Measurements from ENCODE around the gene KATNA1.
"Not testable (repeated sequence)": the region's sequence is repeated elsewhere in the genome, so short reads cannot be mapped to it uniquely, and the experiment has no call there.

KATNA1 gene

DNA sequence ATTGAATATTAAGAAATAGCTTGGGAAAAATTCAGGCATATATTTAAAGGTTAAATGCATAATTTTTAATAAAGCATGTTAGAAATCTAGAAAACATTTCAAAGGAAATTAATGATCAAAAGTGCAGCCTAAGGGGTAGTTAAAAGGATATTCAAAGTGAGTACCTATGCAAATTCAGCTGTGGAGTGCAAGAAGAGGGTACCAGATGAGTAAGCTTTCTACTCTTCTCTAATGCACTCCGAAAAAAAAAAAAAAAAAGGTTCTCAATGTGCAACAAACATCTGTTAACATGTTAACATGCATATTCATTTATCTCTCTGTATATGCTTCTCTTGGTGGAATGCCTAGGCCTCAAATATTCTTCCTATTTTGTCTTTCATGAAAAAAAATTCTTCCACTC is 32.0 kb upstream of the KATNA1 start:
- Histone ChIP-seq H3K9me3 (ENCODE audit: severe bottlenecking) (no peaks in the 10 kb centered on the region), H3K27ac (ENCODE audit: poor library complexity, severe bottlenecking) (no peak overlapping the region), H3K4me1 (ENCODE audit: insufficient read depth, poor library complexity, severe bottlenecking) (no peaks in the 10 kb centered on the region), H3K27me3 (ENCODE audit: insufficient read depth, poor library complexity, severe bottlenecking) (no peaks in the 10 kb centered on the region), H3K36me3 (ENCODE audit: low read depth) (peaks cover 79% of the 10 kb centered on the region), H3K4me3 (ENCODE audit: severe bottlenecking) (no peak overlapping the region)
- TF ChIP-seq, protein P1, sequence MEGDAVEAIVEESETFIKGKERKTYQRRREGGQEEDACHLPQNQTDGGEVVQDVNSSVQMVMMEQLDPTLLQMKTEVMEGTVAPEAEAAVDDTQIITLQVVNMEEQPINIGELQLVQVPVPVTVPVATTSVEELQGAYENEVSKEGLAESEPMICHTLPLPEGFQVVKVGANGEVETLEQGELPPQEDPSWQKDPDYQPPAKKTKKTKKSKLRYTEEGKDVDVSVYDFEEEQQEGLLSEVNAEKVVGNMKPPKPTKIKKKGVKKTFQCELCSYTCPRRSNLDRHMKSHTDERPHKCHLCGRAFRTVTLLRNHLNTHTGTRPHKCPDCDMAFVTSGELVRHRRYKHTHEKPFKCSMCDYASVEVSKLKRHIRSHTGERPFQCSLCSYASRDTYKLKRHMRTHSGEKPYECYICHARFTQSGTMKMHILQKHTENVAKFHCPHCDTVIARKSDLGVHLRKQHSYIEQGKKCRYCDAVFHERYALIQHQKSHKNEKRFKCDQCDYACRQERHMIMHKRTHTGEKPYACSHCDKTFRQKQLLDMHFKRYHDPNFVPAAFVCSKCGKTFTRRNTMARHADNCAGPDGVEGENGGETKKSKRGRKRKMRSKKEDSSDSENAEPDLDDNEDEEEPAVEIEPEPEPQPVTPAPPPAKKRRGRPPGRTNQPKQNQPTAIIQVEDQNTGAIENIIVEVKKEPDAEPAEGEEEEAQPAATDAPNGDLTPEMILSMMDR (IDR thresholded peaks at IDR 0.05; ENCODE audit: poor library complexity, severe bottlenecking): no peak
- ATAC-seq (ENCODE audit: low read depth) (no peak), DNase-seq (ENCODE audit: low spot score) (no peak)

DNA sequence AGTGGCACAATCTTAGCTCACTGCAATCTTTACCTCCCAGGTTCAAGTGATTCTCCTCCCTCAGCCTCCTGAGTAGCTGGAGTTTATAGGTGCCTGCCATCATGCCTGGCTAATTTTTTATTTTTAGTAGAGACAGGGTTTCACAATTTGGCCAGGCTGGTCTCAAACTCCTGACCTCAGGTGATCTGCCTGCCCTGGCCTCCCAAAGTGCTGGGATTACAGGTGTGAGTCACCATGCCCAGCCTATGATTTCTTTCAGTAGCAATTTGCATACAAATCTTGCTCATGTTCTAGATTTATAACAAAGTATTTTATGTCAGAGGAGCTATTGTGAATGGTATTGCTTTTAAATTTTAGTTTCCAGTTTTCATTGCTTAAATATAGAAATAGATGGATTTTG is 23.8 kb upstream of the KATNA1 start:
- DNase-seq (ENCODE audit: low spot score); H3K4me1 ChIP-seq (ENCODE audit: insufficient read depth, poor library complexity, severe bottlenecking): not testable (repeated sequence)
- peaks cover 77% of the 10 kb centered on the region for H3K36me3 ChIP-seq (ENCODE audit: low read depth)

GRCh38 chr6:149660028-149660427 is 11.5 kb upstream of the KATNA1 start:
- H3K9me3 ChIP-seq (ENCODE audit: severe bottlenecking): no peaks in the 10 kb centered on the region
- no peaks in the 10 kb centered on the region for H3K27me3 ChIP-seq (ENCODE audit: insufficient read depth, poor library complexity, severe bottlenecking)
- DNase-seq (ENCODE audit: low spot score): no peak
- TF ChIP-seq, protein P1 (IDR thresholded peaks at IDR 0.05; ENCODE audit: poor library complexity, severe bottlenecking): no peak
- H3K4me1 ChIP-seq (ENCODE audit: insufficient read depth, poor library complexity, severe bottlenecking): no peaks in the 10 kb centered on the region
- H3K36me3 ChIP-seq (ENCODE audit: low read depth): peaks cover 67% of the 10 kb centered on the region
- H3K4me3 ChIP-seq (ENCODE audit: severe bottlenecking): no peak overlapping the region
- no peak for ATAC-seq (ENCODE audit: low read depth)
- H3K27ac ChIP-seq (ENCODE audit: poor library complexity, severe bottlenecking): no peak overlapping the region

More for the DNA sequence above, 23.8 kb upstream of the KATNA1 start:
- H3K9me3 ChIP-seq (ENCODE audit: severe bottlenecking); H3K27ac ChIP-seq (ENCODE audit: poor library complexity, severe bottlenecking); ATAC-seq (ENCODE audit: low read depth); H3K4me3 ChIP-seq (ENCODE audit: severe bottlenecking); H3K27me3 ChIP-seq (ENCODE audit: insufficient read depth, poor library complexity, severe bottlenecking): not testable (repeated sequence)

- H3K4me1 ChIP-seq (ENCODE audit: insufficient read depth, poor library complexity, severe bottlenecking): no peaks in the 10 kb centered on the region
- H3K36me3 ChIP-seq (ENCODE audit: low read depth): peaks cover 44% of the 10 kb centered on the region
- H3K27me3 ChIP-seq (ENCODE audit: insufficient read depth, poor library complexity, severe bottlenecking): no peaks in the 10 kb centered on the region
- TF ChIP-seq, protein P1 (IDR thresholded peaks at IDR 0.05; ENCODE audit: poor library complexity, severe bottlenecking): no peak
- no peaks in the 10 kb centered on the region for H3K9me3 ChIP-seq (ENCODE audit: severe bottlenecking)
- no peak overlapping the region for H3K4me3 ChIP-seq (ENCODE audit: severe bottlenecking)
- H3K27ac ChIP-seq (ENCODE audit: poor library complexity, severe bottlenecking): no peak overlapping the region
- no peak for DNase-seq (ENCODE audit: low spot score)
- ATAC-seq (ENCODE audit: low read depth): no peak
Measured at GRCh38 chr6:149657441-149657840, 8.9 kb upstream of the KATNA1 start.

DNA sequence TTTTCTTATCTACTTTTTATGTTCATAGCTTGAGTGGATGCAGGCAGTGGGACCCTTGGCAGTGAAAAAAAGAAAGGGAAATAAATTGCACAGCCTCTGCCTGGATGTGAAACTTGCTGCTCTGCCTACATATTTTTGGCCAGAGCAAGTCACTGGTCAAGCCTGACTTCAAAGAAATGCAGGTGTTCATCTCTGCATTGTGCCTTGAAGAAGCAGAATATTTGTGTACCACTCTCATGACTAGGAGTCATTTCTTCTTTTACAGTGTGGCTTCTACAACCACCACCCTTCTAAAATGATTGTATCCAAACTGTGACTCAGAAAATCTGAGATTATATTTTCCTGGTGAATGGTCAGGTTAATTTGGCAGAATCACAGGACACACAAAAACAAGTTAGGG is 2.5 kb upstream of the KATNA1 start:
- Histone ChIP-seq H3K4me3 (ENCODE audit: severe bottlenecking) (no peak overlapping the region), H3K9me3 (ENCODE audit: severe bottlenecking) (no peaks in the 10 kb centered on the region), H3K27ac (ENCODE audit: poor library complexity, severe bottlenecking) (no peak overlapping the region), H3K27me3 (ENCODE audit: insufficient read depth, poor library complexity, severe bottlenecking) (no peaks in the 10 kb centered on the region), H3K4me1 (ENCODE audit: insufficient read depth, poor library complexity, severe bottlenecking) (peaks cover 8% of the 10 kb centered on the region), H3K36me3 (ENCODE audit: low read depth) (0 out of 2 replicates have a peak, but pooled peaks cover 5% of the 10 kb centered on the region)
- TF ChIP-seq, protein P1 (IDR thresholded peaks at IDR 0.05; ENCODE audit: poor library complexity, severe bottlenecking): no peak
- ATAC-seq (ENCODE audit: low read depth) (no peak), DNase-seq (ENCODE audit: low spot score) (no peak)
